HG03442 (cell line): ENCODE data around the gene SMIM26.
"Not testable (repeated sequence)": the region's sequence is repeated elsewhere in the genome, so short reads cannot be mapped to it uniquely, and the experiment has no call there.

ENCODE experiments used
- ATAC-seq: cut with Tn5 transposase; IDR thresholded peaks from one replicate; pipeline ENCODE4 v1.9.1; 2021; ENCODE audit warnings: mild to moderate bottlenecking, moderate library complexity; ENCODE audit not compliant: unreplicated experiment

The SMIM26 gene

GRCh38 chr20:18566892-18567738, at the start of gene SMIM26:
Gene SMIM26 (plus strand): TSS chr20:18567432. CDS start chr20:18567479, 47 bp downstream.
- peak; percentile 99 for ATAC-seq

- ATAC-seq: not testable (repeated sequence)
These were observed 45.2 kb upstream of the SMIM26 start for GRCh38 chr20:18522066-18522465.

GRCh38 chr20:18523066-18523465, 44.2 kb upstream of the SMIM26 start:
- no peak for ATAC-seq

- no peak for ATAC-seq
These were observed 42.6 kb upstream of the SMIM26 start for GRCh38 chr20:18524646-18525045.

- not testable (repeated sequence) for ATAC-seq
These were observed 40.5 kb upstream of the SMIM26 start for GRCh38 chr20:18526761-18527160.

- no peak for ATAC-seq
These were observed 39.9 kb upstream of the SMIM26 start for GRCh38 chr20:18527339-18527738.

GRCh38 chr20:18527836-18528235, 39.4 kb upstream of the SMIM26 start:
- no peak for ATAC-seq

- ATAC-seq: no peak
These were observed 38.2 kb upstream of the SMIM26 start for GRCh38 chr20:18529041-18529440.

GRCh38 chr20:18532626-18533025, 34.6 kb upstream of the SMIM26 start:
- ATAC-seq: no peak

- no peak for ATAC-seq
These were observed 33.7 kb upstream of the SMIM26 start for GRCh38 chr20:18533491-18533890.

GRCh38 chr20:18533978-18534644, 33.1 kb upstream of the SMIM26 start:
- no peak for ATAC-seq

GRCh38 chr20:18537651-18538050, 29.6 kb upstream of the SMIM26 start:
- no peak for ATAC-seq

GRCh38 chr20:18541741-18542140, 25.5 kb upstream of the SMIM26 start:
- ATAC-seq: no peak

- ATAC-seq: no peak
These were observed 24.0 kb upstream of the SMIM26 start for GRCh38 chr20:18543216-18543615.

- ATAC-seq: no peak
These were observed 23.3 kb upstream of the SMIM26 start for GRCh38 chr20:18543932-18544331.

- no peak for ATAC-seq
These were observed 21.7 kb upstream of the SMIM26 start for GRCh38 chr20:18545566-18545965.

- no peak for ATAC-seq
These were observed 18.8 kb upstream of the SMIM26 start for GRCh38 chr20:18548465-18548864.

- no peak for ATAC-seq
These were observed 13.5 kb upstream of the SMIM26 start for GRCh38 chr20:18553746-18554145.

- ATAC-seq: peak; percentile 9
These were observed 483 bp downstream of the SMIM26 start for GRCh38 chr20:18567739-18568091.

GRCh38 chr20:18571009-18571408, 3.8 kb downstream of the SMIM26 start:
- no peak for ATAC-seq

GRCh38 chr20:18571578-18571977, 4.3 kb downstream of the SMIM26 start:
- ATAC-seq: no peak

- ATAC-seq: no peak
These were observed 10.7 kb downstream of the SMIM26 start for GRCh38 chr20:18577942-18578341.
